ENCODE results near the gene MORN3.

- no peak for TF ChIP-seq ZNF274 (IDR thresholded peaks at IDR 0.05; ENCODE audit: insufficient read depth, insufficient read length)
- no peak for TF ChIP-seq MTA2 (IDR thresholded peaks at IDR 0.05; ENCODE audit: low read depth)
- no peak for TF ChIP-seq ZSCAN29 (IDR thresholded peaks at IDR 0.05)
- no peak for TF ChIP-seq CTCF (IDR thresholded peaks at IDR 0.05 in 2 of 3, conservative IDR thresholded peaks at IDR 0.05 in 1 of 3; ENCODE audit: control insufficient read depth in 2 of 3, extremely low read depth in 1 of 3, insufficient read depth in 1 of 3, low read depth in 3 of 3, low read length in 3 of 3)
- no peak for TF ChIP-seq SPI1 (IDR thresholded peaks at IDR 0.05; ENCODE audit: borderline replicate concordance, insufficient read depth, low read depth, low read length)
- no peak for TF ChIP-seq POLR2AphosphoS2 (IDR thresholded peaks at IDR 0.05; ENCODE audit: low read depth, low read length)
- TF ChIP-seq CHD1 (IDR thresholded peaks at IDR 0.05; ENCODE audit: low read depth, low read length) = no peak
- no peak for TF ChIP-seq TCF7 (IDR thresholded peaks at IDR 0.05; ENCODE audit: borderline replicate concordance)
- TF ChIP-seq E2F4 (IDR thresholded peaks at IDR 0.05; ENCODE audit: low read depth, low read length) = no peak
- TF ChIP-seq ZNF592 (IDR thresholded peaks at IDR 0.05) = no peak
- TF ChIP-seq JUNB (IDR thresholded peaks at IDR 0.05) = no peak
- TF ChIP-seq POLR2AphosphoS5 (IDR thresholded peaks at IDR 0.05; ENCODE audit: low read length) = no peak
- TF ChIP-seq KDM1A (IDR thresholded peaks at IDR 0.05; ENCODE audit: borderline replicate concordance) = no peak
- TF ChIP-seq YY1 (IDR thresholded peaks at IDR 0.05; ENCODE audit: low read depth, low read length) = no peak
Observed at GRCh38 chr12:121608301-121608700, 61.2 kb downstream of the MORN3 start.
